LHCN-M2 (cell line): ENCODE measurements around the gene KNOP1. TPM values are rescaled to one million over a fixed set of nuclear protein-coding genes. Genes with fewer than 3 reads are reported as not detected.
"Not testable (repeated sequence)": the region's sequence is repeated elsewhere in the genome, so short reads cannot be mapped to it uniquely, and the experiment has no call there.

Experiments used
- DNase-seq: peaks from one replicate; pipeline ENCODE4 v3.0.0-alpha.2; 2012; ENCODE audit warnings: low read depth
- total RNA-seq: library from RNA; depleted of rRNA; stranded (reverse); fragments of >200 nt; gene quantifications from 2 replicates; pipeline ENCODE4 v1.2.3, GENCODE V29; 2014; rRNA removed

Gene KNOP1
- total RNA-seq, 1 experiment from 2014 or later, result 16.6 TPM

- DNase-seq, result no peak
Observed at GRCh38 chr16:19683453-19684236, 34.4 kb downstream of the KNOP1 start.

GRCh38 chr16:19681637-19682036 lies 36.4 kb downstream of the KNOP1 start:
- no peak for DNase-seq

GRCh38 chr16:19680881-19681340 lies 37.1 kb downstream of the KNOP1 start:
- DNase-seq, result no peak

- not testable (repeated sequence) for DNase-seq
Observed at GRCh38 chr16:19679281-19679680, 38.7 kb downstream of the KNOP1 start.

GRCh38 chr16:19678804-19679203 lies 39.2 kb downstream of the KNOP1 start:
- DNase-seq, result no peak

- DNase-seq, result no peak
Observed at GRCh38 chr16:19677402-19677801, 40.6 kb downstream of the KNOP1 start.

- no peak for DNase-seq
Observed at GRCh38 chr16:19674485-19674884, 43.5 kb downstream of the KNOP1 start.

- DNase-seq, result no peak
Observed at GRCh38 chr16:19672378-19672777, 45.6 kb downstream of the KNOP1 start.

- DNase-seq, result no peak
Observed at GRCh38 chr16:19666477-19666876, 51.5 kb downstream of the KNOP1 start.

GRCh38 chr16:19665313-19665712 lies 52.7 kb downstream of the KNOP1 start:
- not testable (repeated sequence) for DNase-seq

GRCh38 chr16:19664166-19664565 lies 53.9 kb downstream of the KNOP1 start:
- DNase-seq, result no peak

GRCh38 chr16:19662351-19662750 lies 55.7 kb downstream of the KNOP1 start:
- no peak for DNase-seq

GRCh38 chr16:19660432-19660831 lies 57.6 kb downstream of the KNOP1 start:
- no peak for DNase-seq

GRCh38 chr16:19659554-19659953 lies 58.5 kb downstream of the KNOP1 start:
- no peak for DNase-seq

GRCh38 chr16:19657831-19658230 lies 60.2 kb downstream of the KNOP1 start:
- DNase-seq, result peak; percentile 43

GRCh38 chr16:19655242-19655777 lies 62.7 kb downstream of the KNOP1 start:
- DNase-seq, result no peak

GRCh38 chr16:19654147-19654546 lies 63.9 kb downstream of the KNOP1 start:
- DNase-seq, result no peak

Other genes starting within 250 kb of the KNOP1 start
- gene GDE1, start 196.1 kb downstream of the KNOP1 start, total RNA-seq, result 51.2 and 61.8 TPM in 2 replicates
- gene CCP110, start 194.3 kb downstream of the KNOP1 start, total RNA-seq, result 17.4 and 20.3 TPM in 2 replicates
- gene VPS35L, start 162.5 kb downstream of the KNOP1 start, total RNA-seq, result 36.4 and 41.8 TPM in 2 replicates
- gene IQCK, start within 50 bp of the KNOP1 start, total RNA-seq, result 10.6 and 11.7 TPM in 2 replicates
- gene GPRC5B, start 166.6 kb upstream of the KNOP1 start, total RNA-seq, result 7.2 and 9.5 TPM in 2 replicates